Inflammatory macrophage (primary cell): ENCODE measurements around the gene GBE1.
"Not testable (repeated sequence)": the region's sequence is repeated elsewhere in the genome, so short reads cannot be mapped to it uniquely, and the experiment has no call there.

Source experiments
- DNase-seq, 2 donors: peaks; one replicate each; pipeline ENCODE4 v3.0.0-alpha.2; 2020 to 2022
- total RNA-seq, 18 experiments: gene quantifications; one replicate each; lab custom pipeline; 2026; ENCODE audit warnings: mixed read lengths in 6 of 18, inconsistent platforms in 2 of 18; lab: John Stamatoyannopoulos, UW

GBE1 gene
- total RNA-seq = 38.1 to 119 (median 74.7) reads per million in 18 experiments

GRCh38 chr3:81760924-81761903, at the start of gene GBE1:
TSS of gene GBE1 (minus strand) at chr3:81761645. CDS start at chr3:81761517, 128 bp downstream.
- peak; percentile 99 for DNase-seq

- DNase-seq = no peak
Measured at GRCh38 chr3:81808900-81809299, 47.5 kb upstream of the GBE1 start.

- no peak for DNase-seq
Measured at GRCh38 chr3:81799403-81799802, 38.0 kb upstream of the GBE1 start.

- DNase-seq = no peak
Measured at GRCh38 chr3:81793410-81793809, 32.0 kb upstream of the GBE1 start.

- DNase-seq = no peak
Measured at GRCh38 chr3:81790117-81790516, 28.7 kb upstream of the GBE1 start.

- peak; percentile 17 to 38 for DNase-seq
Measured at GRCh38 chr3:81789691-81790090, 28.2 kb upstream of the GBE1 start.

GRCh38 chr3:81788610-81789009, 27.2 kb upstream of the GBE1 start:
- no peak for DNase-seq

GRCh38 chr3:81788044-81788443, 26.6 kb upstream of the GBE1 start:
- no peak for DNase-seq

- peak; percentile 42 to 57 for DNase-seq
Measured at GRCh38 chr3:81782585-81782984, 21.1 kb upstream of the GBE1 start.

GRCh38 chr3:81778678-81779182, 17.3 kb upstream of the GBE1 start:
- no peak for DNase-seq

- no peak for DNase-seq
Measured at GRCh38 chr3:81776643-81777042, 15.2 kb upstream of the GBE1 start.

- DNase-seq = no peak
Measured at GRCh38 chr3:81770710-81771109, 9.3 kb upstream of the GBE1 start.

GRCh38 chr3:81769299-81769698, 7.9 kb upstream of the GBE1 start:
- no peak for DNase-seq

GRCh38 chr3:81767250-81767859, 5.9 kb upstream of the GBE1 start:
- DNase-seq = not testable (repeated sequence)

GRCh38 chr3:81765400-81765799, 4.0 kb upstream of the GBE1 start:
- DNase-seq = no peak

- DNase-seq = peak in 1 of 2 donors; percentile 37
Measured at GRCh38 chr3:81764665-81765064, 3.2 kb upstream of the GBE1 start.

- no peak for DNase-seq
Measured at GRCh38 chr3:81764002-81764401, 2.6 kb upstream of the GBE1 start.

- DNase-seq = no peak
Measured at GRCh38 chr3:81763001-81763400, 1.6 kb upstream of the GBE1 start.

- no peak for DNase-seq
Measured at GRCh38 chr3:81761904-81762580, 597 bp upstream of the GBE1 start.

GRCh38 chr3:81760215-81760614, 1.2 kb downstream of the GBE1 start:
- DNase-seq = no peak

- not testable (repeated sequence) for DNase-seq
Measured at GRCh38 chr3:81758771-81759170, 2.7 kb downstream of the GBE1 start.

GRCh38 chr3:81758275-81758674, 3.2 kb downstream of the GBE1 start:
- DNase-seq = no peak
